GM19023 (cell line): ENCODE measurements around the gene APOBEC3B.
A peak's percentile ranks its signal among the peaks of the same experiment; 100 is the strongest.
"Not testable (repeated sequence)": the region's sequence is repeated elsewhere in the genome, so short reads cannot be mapped to it uniquely, and the experiment has no call there.

Source experiments
- ATAC-seq: cut with Tn5 transposase; IDR thresholded peaks from one replicate; pipeline ENCODE4 v1.9.1; 2021; ENCODE audit warnings: mild to moderate bottlenecking, moderate library complexity; ENCODE audit not compliant: unreplicated experiment

APOBEC3B gene

DNA sequence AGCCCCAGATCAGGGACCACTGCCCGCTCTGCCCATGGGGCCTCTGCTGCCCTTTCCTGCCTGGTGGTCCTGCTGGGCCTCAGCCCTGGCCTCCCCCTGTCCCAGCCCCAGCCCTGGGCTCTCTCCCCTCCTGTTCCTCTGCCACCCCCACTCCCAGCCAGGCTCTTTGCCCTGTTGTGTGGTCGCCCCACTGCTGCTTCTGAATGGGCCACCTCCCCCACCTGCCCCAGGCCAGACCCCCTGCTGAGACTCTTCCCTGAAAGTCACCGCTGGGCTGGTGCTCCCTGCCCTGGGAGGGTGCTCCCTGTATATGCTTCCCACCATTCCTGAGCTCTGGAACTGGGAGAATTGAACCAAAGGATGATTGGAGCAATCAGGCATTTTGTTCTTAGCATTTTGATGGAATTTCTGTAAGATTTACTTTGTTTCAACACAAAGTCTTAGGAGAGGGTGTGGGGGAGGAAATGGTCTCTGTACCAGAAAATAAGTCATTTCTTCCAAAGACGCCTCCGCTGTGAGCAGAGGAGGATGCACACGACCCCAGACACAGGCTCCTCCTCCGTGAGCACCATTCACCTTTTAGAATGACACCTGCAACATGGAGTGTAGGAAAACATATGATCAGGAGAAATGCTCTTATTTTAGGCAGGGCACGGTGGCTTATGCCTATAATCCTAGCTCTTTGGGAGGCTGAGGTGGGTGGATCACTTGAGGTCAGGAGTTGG lies 5.2 kb downstream of the APOBEC3B start:
- ATAC-seq: no peak

GRCh38 chr22:38989466-38989865 lies 7.3 kb downstream of the APOBEC3B start:
- no peak for ATAC-seq

DNA sequence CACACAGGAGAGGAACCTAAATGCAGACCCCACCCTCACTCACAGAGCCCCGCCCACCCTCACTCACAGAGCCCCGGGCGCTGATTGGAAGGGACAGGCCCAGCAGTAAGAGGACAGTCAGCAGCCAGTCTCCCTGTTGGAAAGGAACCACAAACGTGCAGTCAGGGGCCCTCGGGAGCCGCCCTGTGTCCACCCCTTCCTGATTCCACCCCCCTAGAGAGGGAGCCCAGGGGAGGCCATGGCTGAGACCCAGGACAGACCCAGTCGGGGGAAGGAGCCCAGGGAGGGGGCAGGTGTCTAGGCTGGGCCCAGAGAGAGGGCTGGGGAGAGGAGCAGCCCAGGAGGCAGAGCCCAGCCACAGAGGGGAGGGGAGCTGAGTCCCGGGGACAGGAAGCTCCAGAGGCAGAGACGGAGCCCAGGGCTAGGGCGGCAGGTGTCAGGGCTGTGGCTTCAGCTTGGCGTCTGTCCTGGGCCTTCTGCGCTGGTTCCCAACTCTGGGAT lies 10.8 kb downstream of the APOBEC3B start:
- ATAC-seq: not testable (repeated sequence)

DNA sequence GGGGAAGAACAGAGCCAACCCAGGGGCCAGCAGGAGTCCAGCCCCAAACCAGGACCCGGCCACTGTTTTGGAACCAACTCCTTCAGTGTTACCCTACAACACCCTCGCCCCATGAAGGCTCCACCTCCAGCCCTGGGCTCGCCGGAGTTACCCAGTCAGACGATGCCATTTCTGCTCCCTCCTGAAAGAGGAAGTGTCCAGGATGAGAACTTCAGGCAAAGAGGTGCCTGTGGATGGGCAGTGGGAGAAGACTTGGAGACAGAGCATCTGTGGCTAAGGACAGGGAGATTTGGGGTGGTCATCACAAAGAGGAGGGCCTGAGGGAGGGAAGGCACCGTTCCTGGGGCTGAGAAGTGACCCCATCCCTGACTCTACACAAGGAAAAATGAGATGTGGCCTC lies 14.0 kb downstream of the APOBEC3B start:
- no peak for ATAC-seq

DNA sequence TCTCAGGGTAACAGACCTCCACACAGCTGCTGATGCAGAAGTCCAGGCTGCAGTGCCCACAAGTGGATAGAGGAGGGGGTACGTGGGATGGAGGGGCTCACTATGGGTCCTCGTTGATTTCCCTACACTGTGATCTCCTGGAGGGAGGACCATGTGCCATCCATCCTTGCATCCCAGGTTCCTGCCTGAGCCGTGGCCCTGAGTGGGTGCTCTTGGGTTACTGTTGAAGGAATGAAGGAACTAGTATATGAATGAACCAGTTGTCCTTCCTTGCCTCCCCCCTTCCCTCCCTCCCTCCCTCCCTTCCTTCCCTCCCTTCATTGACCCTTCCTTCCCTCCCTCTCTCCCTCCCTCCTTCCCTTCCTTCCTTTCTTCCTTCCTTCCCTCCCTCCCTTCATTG lies 15.4 kb downstream of the APOBEC3B start:
- no peak for ATAC-seq

DNA sequence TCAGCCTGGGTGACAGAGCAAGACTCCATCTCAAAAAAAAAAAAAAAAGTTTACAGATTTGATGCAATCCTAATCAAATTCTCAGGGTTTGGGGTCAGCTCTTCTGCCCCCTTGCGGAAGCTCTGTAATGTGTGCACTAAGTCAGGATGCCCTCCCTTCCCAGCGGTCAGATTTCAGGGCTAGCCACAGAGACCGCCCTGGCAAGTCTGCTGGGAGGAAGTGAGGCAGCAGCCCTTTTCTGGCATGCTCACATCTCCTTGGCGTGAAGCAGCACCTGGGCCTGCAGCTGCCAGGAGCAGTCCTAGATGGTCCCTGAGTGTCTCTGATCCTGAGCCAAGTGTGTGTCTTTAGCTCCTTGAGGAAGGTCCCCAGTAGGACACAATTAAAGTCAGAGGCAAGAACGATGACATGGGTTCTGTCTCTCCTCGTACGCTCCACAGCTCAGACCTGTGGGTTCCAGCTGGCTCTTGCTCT lies 21.1 kb downstream of the APOBEC3B start:
- peak; percentile 55 for ATAC-seq

DNA sequence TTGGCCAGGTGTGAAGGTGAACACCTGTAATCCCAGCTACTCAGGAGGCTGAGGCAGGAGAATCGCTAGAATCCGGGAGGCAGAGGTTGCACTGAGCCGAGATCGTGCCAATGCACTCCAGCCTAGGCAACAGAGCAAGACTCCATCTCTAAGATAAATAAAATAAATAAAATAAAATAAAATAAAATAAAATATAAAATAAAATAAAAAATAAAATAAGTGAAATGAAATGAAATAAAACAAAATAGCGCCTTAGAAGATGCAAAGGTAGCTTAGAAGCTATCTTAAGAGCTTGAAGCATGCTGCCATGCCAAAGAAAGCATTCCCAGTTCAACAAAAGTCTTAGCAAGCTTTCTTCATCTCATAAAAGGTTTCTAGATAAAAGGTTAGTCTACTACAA lies 25.0 kb downstream of the APOBEC3B start:
- no peak for ATAC-seq

DNA sequence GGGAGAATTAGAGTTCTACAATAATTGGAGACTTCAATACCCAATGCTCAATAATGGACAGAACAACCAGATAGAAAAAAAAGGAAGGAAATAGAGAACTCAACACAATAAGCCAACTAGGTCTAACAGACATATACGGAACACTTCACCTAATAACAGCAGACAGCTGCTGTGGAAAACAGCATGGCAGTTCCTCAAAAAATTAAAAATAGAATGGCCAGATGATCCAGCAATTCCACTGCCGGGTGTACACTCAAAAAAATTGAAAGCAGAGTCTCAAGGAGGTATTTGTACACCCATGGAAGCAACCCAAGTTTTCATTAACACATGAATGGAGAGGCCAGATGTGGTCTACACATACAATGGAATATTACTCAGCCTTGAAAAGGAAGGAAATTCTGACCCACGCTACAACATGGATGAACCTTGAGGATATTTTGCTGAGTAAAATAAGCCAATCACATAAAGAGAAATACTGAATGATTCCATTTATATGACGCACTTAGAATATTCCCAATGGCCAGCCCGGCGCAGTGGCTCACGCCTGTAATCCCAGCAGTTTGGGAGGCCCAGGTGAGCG lies 26.2 kb downstream of the APOBEC3B start:
- ATAC-seq: not testable (repeated sequence)

GRCh38 chr22:39010946-39011345 lies 28.8 kb downstream of the APOBEC3B start:
- no peak for ATAC-seq

DNA sequence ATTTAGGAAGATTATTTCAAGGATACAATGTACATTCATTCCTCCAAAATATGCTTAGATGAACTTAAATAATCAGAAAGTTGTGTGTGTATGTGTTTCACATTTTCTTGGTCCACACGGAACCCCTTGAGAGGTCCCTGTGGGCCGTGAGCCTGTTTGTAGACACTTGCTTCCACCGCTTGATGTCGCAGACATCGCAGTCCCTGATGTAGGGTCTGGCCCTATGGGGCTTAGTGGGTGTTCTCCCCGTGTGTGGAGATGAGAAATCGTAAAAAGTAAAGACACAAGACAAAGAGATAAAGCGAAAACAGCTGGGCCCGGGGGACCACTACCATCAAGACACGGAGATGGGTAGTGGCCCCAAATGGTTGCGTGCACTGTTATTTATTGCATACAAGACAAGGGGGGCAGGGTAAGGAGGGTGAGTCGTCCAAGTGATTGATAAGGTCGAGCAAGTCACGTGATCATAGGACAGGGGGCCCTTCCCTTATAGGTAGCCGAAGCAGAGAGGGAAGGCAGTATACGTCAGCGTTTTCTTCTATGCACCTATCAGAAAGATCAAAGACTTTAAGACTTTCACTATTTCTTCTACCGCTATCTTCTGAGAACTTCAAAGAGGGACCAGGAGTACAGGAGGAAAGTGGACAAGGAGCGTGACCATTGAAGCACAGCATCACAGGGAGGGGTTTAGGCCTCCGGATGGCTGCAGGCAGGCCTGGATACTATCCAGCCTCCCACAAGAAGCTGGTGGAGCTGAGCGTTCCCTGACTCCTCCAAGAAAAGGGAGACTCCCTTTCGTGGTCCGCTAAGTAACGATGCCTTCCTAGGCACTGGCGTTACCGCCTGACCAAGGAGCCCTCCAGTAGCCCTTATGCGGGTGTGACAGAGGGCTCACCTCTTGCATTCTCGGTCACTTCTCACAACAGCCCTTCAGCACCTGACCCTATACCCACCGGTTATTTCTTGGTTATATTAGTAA lies 30.7 kb downstream of the APOBEC3B start:
- no peak for ATAC-seq

DNA sequence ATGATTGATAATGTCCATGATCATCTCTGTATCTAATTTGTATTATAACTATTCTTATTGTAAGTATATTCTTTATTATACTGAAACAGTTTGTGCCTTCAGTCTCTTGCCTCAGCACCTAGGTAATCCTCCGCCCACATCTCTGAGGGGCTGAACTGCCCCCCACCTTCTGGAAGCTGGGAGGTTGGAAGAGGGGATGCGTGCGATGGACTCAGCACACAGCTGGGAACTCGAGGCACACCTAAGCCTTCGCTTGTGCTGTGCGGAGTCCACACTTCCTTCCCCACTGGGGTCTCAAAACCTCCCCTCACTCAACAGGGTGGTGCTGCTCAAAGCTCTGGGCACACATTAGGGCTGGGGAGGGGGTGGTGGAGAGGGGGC lies 31.4 kb downstream of the APOBEC3B start:
- not testable (repeated sequence) for ATAC-seq

- peak; percentile 82 for ATAC-seq
These were observed 32.0 kb downstream of the APOBEC3B start, which contains the start of gene APOBEC3C for GRCh38 chr22:39013942-39014722. TSS of gene APOBEC3C (plus strand) at chr22:39014257. CDS start at chr22:39014363, 106 bp downstream.

- ATAC-seq: not testable (repeated sequence)
These were observed 32.6 kb downstream of the APOBEC3B start for GRCh38 chr22:39014723-39015121.

GRCh38 chr22:39016592-39016991 lies 34.4 kb downstream of the APOBEC3B start:
- no peak for ATAC-seq

- ATAC-seq: no peak
These were observed 35.6 kb downstream of the APOBEC3B start for GRCh38 chr22:39017596-39018365.

DNA sequence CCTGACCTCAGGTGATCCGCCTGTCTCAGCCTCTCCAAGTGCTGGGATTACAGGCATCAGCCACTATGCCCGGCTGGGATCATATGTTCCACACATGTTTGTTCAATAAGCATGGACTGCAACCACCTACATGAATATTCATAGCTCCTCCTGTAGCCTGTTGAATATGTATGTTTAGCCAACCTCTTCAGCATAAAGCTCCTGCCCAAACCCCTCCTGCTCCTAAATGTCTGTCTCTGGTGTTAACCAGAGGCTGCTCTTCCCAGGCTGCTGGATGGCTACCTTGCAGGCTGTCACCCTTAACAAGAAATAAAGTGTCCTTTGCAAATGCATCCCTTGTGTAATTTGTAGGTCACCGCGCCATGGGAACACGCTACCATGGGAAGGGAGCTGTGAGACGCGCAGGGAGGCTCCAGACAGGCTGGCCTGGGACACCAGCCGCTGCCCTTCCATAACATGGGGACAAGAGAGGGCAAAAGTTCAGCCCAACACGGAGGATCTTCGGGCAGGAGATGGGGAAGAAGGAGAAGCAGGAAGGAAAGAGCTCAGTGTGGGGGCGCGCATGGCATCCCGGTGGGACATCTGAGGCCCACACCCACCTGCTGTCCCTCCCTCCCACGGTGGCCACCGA lies 38.0 kb downstream of the APOBEC3B start:
- not testable (repeated sequence) for ATAC-seq

- ATAC-seq: no peak
These were observed 39.6 kb downstream of the APOBEC3B start for GRCh38 chr22:39021552-39022250.

DNA sequence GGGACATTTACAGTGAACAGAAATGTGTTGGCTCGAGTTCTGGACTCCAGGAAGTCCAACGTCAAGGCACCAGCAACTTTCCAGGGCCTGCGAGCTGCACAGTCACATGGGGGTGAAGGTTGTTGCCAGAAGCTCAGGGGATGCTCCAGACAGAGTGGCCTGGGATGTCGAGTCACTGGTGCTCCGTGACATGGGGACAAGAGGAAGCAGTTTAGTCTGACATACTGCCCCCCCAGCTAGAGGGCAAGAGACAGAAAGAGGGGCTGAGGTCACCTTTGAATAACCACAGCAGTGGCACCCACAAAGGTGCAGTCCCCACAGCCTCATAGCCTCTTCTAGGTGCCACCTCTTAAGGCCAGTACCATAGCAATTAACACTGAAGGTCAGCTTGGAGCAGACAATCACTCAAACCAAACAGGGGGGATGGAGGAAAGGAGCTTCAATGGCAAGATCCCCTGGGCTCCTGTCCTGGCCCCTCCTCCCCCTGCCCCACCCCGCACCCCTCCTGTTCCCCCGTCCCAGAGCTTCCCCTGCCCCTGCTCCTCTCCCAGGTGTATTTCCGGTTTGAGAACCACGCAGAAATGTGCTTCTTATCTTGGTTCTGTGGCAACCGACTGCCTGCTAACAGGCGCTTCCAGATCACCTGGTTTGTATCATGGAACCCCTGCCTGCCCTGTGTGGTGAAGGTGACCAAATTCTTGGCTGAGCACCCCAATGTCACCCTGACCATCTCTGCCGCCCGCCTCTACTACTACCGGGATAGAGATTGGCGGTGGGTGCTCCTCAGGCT lies 42.6 kb downstream of the APOBEC3B start:
- ATAC-seq: no peak
